Neural crest cell (in vitro differentiated cells): Measurements from ENCODE around the gene SCN9A. TPM values are rescaled to one million over a fixed set of nuclear protein-coding genes. Genes with fewer than 3 reads are reported as not detected.

Experiments used
- DNase-seq: peaks from one replicate; pipeline ENCODE4 v3.0.0; 2021; ENCODE audit warnings: low read depth, mixed read lengths, low spot score
- H3K27ac Mint-ChIP-seq: one replicate; pipeline ENCODE4 v1.8.0; 2021; ENCODE audit warnings: mild to moderate bottlenecking, mixed read lengths; ENCODE audit not compliant: unreplicated experiment
- H3K27me3 Mint-ChIP-seq: 2 replicates; pipeline ENCODE4 v1.8.0; 2021; ENCODE audit warnings: low read depth, mild to moderate bottlenecking, mixed read lengths
- H3K36me3 Mint-ChIP-seq: 2 replicates; pipeline ENCODE4 v1.8.0; 2021; ENCODE audit warnings: low read depth, mild to moderate bottlenecking, mixed read lengths
- H3K4me1 Mint-ChIP-seq: 2 replicates; pipeline ENCODE4 v1.8.0; 2021; ENCODE audit warnings: mixed read lengths
- H3K4me3 Mint-ChIP-seq: one replicate; pipeline ENCODE4 v1.8.0; 2021; ENCODE audit warnings: mild to moderate bottlenecking, mixed read lengths
- H3K9me3 Mint-ChIP-seq: 2 replicates; pipeline ENCODE4 v1.8.0; 2021; ENCODE audit warnings: mixed read lengths
- total RNA-seq: library from RNA; stranded (reverse); gene quantifications from 2 replicates; pipeline ENCODE4 v1.2.1, GENCODE V29; 2021
- TF ChIP-seq, protein P1 (sequence below): fragments of 200-600 bp; sonication (generic); conservative IDR thresholded peaks from 2 replicates; pipeline ENCODE4 v1.5.0; 2021; ENCODE audit warnings: antibody characterized with exemption, mild to moderate bottlenecking

SCN9A gene
- total RNA-seq, 1 donor from 2014 or later = 1.3 TPM

DNA sequence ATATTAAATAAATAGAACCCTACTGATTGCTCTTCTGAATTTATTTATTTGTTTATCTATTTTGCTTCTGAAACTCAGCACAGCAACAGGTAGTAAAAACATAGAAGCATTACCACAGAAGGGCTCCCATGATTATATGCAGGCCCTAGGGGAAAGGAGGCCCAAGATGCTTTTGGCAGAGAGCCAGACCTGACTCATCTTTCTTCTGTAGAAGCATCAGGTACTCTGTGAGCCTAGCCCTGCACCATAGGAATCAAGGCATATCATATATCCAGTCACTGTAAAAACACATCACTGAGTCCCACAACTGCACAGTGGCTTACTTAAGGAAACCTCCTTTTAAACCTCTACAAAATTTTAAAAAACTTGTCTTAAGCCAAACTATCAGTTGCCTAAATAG, 1.8 kb downstream of the SCN9A start:
- TF ChIP-seq, protein P1, sequence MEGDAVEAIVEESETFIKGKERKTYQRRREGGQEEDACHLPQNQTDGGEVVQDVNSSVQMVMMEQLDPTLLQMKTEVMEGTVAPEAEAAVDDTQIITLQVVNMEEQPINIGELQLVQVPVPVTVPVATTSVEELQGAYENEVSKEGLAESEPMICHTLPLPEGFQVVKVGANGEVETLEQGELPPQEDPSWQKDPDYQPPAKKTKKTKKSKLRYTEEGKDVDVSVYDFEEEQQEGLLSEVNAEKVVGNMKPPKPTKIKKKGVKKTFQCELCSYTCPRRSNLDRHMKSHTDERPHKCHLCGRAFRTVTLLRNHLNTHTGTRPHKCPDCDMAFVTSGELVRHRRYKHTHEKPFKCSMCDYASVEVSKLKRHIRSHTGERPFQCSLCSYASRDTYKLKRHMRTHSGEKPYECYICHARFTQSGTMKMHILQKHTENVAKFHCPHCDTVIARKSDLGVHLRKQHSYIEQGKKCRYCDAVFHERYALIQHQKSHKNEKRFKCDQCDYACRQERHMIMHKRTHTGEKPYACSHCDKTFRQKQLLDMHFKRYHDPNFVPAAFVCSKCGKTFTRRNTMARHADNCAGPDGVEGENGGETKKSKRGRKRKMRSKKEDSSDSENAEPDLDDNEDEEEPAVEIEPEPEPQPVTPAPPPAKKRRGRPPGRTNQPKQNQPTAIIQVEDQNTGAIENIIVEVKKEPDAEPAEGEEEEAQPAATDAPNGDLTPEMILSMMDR = no peak
- no peak for DNase-seq
- Mint-ChIP-seq H3K4me3 (peak overlapping the region; percentile 50), H3K4me1 (peaks cover 22% of the 10 kb centered on the region), H3K9me3 (no peaks in the 10 kb centered on the region), H3K27ac (no peak overlapping the region), H3K27me3 (peaks cover 62% of the 10 kb centered on the region), H3K36me3 (no peaks in the 10 kb centered on the region)

DNA sequence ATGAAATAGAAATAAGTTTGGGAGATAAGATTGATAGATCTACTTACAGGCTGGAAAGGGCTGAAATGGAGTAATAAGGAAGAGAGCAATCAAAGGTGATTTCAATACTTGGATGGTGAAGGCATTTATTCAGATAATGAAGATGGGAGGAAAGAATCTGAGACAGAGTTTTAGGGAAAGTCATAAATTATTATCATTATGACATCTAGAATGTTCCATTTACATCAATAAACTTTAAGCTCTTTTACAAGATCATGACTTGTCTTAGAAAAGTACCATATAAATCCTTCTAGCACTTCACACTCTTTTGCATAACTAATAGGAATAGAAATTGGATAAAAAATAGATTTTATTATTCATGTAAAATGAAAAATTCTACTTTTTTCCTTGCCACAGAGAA, 2.2 kb downstream of the SCN9A start:
- DNase-seq = no peak
- no peaks in the 10 kb centered on the region for H3K36me3 Mint-ChIP-seq
- H3K27ac Mint-ChIP-seq = no peak overlapping the region
- H3K27me3 Mint-ChIP-seq = peaks cover 59% of the 10 kb centered on the region
- H3K4me3 Mint-ChIP-seq = peak overlapping the region; percentile 26
- TF ChIP-seq, protein P1 = no peak
- H3K4me1 Mint-ChIP-seq = peaks cover 22% of the 10 kb centered on the region
- no peaks in the 10 kb centered on the region for H3K9me3 Mint-ChIP-seq

DNA sequence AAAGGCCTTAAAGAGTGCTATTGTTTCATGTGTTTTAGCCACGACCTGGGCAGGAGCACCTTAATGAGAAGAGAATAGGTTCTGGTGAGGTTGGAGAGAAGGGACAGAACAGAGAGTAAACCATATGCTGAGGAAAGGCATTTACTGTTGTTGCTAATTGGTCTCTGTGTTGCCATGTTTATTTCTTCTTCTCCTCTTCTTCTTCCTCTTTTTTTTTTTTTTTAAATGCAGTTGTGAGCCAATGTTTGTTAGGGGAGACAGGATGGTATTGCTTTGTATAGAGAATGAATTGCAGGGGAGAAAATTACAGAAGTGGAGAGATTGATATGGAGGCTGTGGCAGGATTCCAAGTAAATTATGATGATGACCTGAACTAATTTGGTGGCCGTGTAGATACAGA, 2.6 kb downstream of the SCN9A start:
- Mint-ChIP-seq H3K36me3 (no peaks in the 10 kb centered on the region), H3K4me1 (peaks cover 22% of the 10 kb centered on the region), H3K27me3 (peaks cover 56% of the 10 kb centered on the region), H3K4me3 (peak overlapping the region; percentile 26), H3K27ac (no peak overlapping the region), H3K9me3 (no peaks in the 10 kb centered on the region)
- TF ChIP-seq, protein P1 = no peak
- DNase-seq = no peak

GRCh38 chr2:166372046-166372445, 3.7 kb downstream of the SCN9A start:
- Mint-ChIP-seq H3K36me3 (no peaks in the 10 kb centered on the region), H3K27me3 (peaks cover 46% of the 10 kb centered on the region), H3K9me3 (no peaks in the 10 kb centered on the region), H3K4me3 (no peak overlapping the region), H3K27ac (no peak overlapping the region), H3K4me1 (peaks cover 21% of the 10 kb centered on the region)
- no peak for DNase-seq
- TF ChIP-seq, protein P1 = no peak

DNA sequence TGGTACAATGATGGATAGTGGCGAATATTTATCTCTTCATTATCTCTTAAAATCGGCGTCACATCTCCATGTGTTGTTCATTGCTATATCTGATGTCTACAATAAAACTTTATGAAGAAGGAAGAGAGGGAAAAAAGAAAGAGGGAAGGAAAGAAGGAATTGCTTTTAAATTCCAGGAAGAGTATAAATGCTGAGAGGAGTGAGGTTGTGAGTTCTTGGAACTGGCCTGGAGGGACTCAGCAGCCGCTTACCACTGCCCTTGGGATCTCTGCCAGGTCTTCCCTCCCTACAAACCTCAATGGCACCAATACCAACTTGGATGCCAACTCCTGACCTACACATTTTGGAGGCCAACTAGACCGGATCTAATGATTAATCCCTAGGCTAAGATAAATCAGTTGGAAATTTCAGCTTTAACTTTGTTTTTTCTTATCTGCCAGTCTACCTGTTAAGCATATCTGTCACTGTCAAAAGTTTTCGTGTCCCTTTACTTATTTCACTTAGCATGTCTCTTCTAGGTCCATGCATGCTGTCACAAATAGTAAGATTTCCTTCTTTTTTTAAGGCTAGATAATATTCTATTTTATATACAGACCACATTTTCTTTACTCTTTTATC, 9.8 kb downstream of the SCN9A start:
- H3K27me3 Mint-ChIP-seq = peaks cover under 1% of the 10 kb centered on the region
- no peak for DNase-seq
- no peaks in the 10 kb centered on the region for H3K36me3 Mint-ChIP-seq
- no peaks in the 10 kb centered on the region for H3K4me1 Mint-ChIP-seq
- H3K27ac Mint-ChIP-seq = no peak overlapping the region
- H3K4me3 Mint-ChIP-seq = no peak overlapping the region
- H3K9me3 Mint-ChIP-seq = no peaks in the 10 kb centered on the region
- TF ChIP-seq, protein P1 = no peak
